Endothelial cell of umbilical vein (primary cell): ENCODE results near the gene MGAT4A. TPM values are rescaled to one million over a fixed set of nuclear protein-coding genes. Genes with fewer than 3 reads are reported as not detected.

Source experiments
- BruUV-seq: library from RNA; stranded (reverse); fragments of 400-500 nt; replicated peaks from 2 replicates; lab custom pipeline; 2021; lab: Mats Ljungman, UMichigan
- CTCF ChIA-PET: fragments of 300-600, 350-600 bp; sonication (Branson Sonifier 250); formaldehyde crosslinking; loops from one replicate; lab custom pipeline; 2021; ENCODE audit warnings: antibody characterized with exemption, inconsistent platforms; lab: Charles Lee
- POLR2A ChIA-PET: fragments of 300-600, 350-600 bp; sonication (Branson Sonifier 250); formaldehyde crosslinking; loops from one replicate; lab custom pipeline; 2021; ENCODE audit warnings: antibody characterized with exemption, inconsistent platforms; lab: Charles Lee
- DNase-seq: peaks from one replicate; pipeline ENCODE4 v3.0.0-alpha.2; 2011; ENCODE audit warnings: low read depth, low spot score
- FAIRE-seq: peaks from 2 replicates; lab custom pipeline; 2011; peaks lifted over from hg19 to GRCh38; lab: Jason Lieb, UNC
- H2AFZ ChIP-seq: 2 replicates; pipeline ENCODE4 v1.6.0; 2012; ENCODE audit warnings: low read depth, low read length, control low read depth, inconsistent platforms
- H3K27ac ChIP-seq: 2 replicates; pipeline ENCODE4 v1.5.1; 2011; ENCODE audit warnings: low read depth, mild to moderate bottlenecking, control low read depth, low read length, moderate library complexity; ENCODE audit not compliant: insufficient read depth
- H3K27me3 ChIP-seq, 2 experiments: 2 replicates each; pipeline versions ENCODE4 v1.6.0 to v1.6.1; 2011; ENCODE audit warnings: low read length in 2 of 2, mixed read lengths in 1 of 2; ENCODE audit not compliant: control insufficient read depth in 2 of 2, insufficient read depth in 2 of 2
- H3K36me3 ChIP-seq, 2 experiments: 2 replicates in 1 of 2; 3 replicates in 1 of 2; pipeline ENCODE4 v1.5.1; 2011; ENCODE audit warnings: low read length in 2 of 2, mild to moderate bottlenecking in 1 of 2, moderate library complexity in 1 of 2; ENCODE audit not compliant: control insufficient read depth in 2 of 2, insufficient read depth in 2 of 2; ENCODE audit errors: extremely low read depth in 1 of 2
- H3K4me1 ChIP-seq: 3 replicates; pipeline ENCODE4 v1.5.1; 2011; ENCODE audit warnings: mild to moderate bottlenecking, low read length; ENCODE audit not compliant: control insufficient read depth, insufficient read depth; ENCODE audit errors: extremely low read depth
- H3K4me2 ChIP-seq: 2 replicates; pipeline ENCODE4 v1.6.1; 2011; ENCODE audit warnings: low read length, control low read depth, mixed read lengths; ENCODE audit not compliant: insufficient read depth
- H3K4me3 ChIP-seq, 3 experiments: fragments of 200-600 bp in 1 of 3; sonication (generic), shearing (Covaris generic) in 1 of 3; replicated peaks in 1 of 3; 2 replicates each; pipeline ENCODE4 v1.5.1; 2011 to 2016; ENCODE audit warnings: control low read depth in 3 of 3, low read length in 3 of 3, mild to moderate bottlenecking in 2 of 3, inconsistent platforms in 1 of 3, low read depth in 1 of 3, moderate library complexity in 1 of 3; ENCODE audit not compliant: insufficient read depth in 1 of 3
- H3K79me2 ChIP-seq: 2 replicates; pipeline ENCODE4 v1.6.0; 2012; ENCODE audit warnings: low read length, inconsistent platforms; ENCODE audit not compliant: control insufficient read depth, insufficient read depth
- H3K9ac ChIP-seq: replicated peaks from 2 replicates; pipeline ENCODE3; 2011; ENCODE audit warnings: low read length, control low read depth; ENCODE audit not compliant: insufficient read depth; ENCODE audit errors: extremely low read depth
- H3K9me1 ChIP-seq: replicated peaks from 3 replicates; pipeline ENCODE4 v1.6.0; 2011; ENCODE audit warnings: mild to moderate bottlenecking, low read length; ENCODE audit not compliant: control insufficient read depth, insufficient read depth; ENCODE audit errors: extremely low read depth
- H3K9me3 ChIP-seq: replicated peaks from 2 replicates; pipeline ENCODE4 v1.5.1; 2012; ENCODE audit warnings: low read length, inconsistent platforms; ENCODE audit not compliant: control insufficient read depth, insufficient read depth
- H4K20me1 ChIP-seq: replicated peaks from 2 replicates; pipeline ENCODE3; 2011; ENCODE audit warnings: mild to moderate bottlenecking, low read length; ENCODE audit not compliant: control insufficient read depth, insufficient read depth; ENCODE audit errors: extremely low read depth
- EZH2 ChIP-seq: IDR thresholded peaks from 2 replicates; pipeline ENCODE4 v1.6.1; 2012; ENCODE audit warnings: borderline replicate concordance, low read depth, mild to moderate bottlenecking, moderate library complexity, low read length, inconsistent platforms; ENCODE audit not compliant: severe bottlenecking
- FOS ChIP-seq: IDR thresholded peaks from 2 replicates; pipeline ENCODE4 v1.6.1; 2011; ENCODE audit warnings: mild to moderate bottlenecking, low read length, moderate library complexity, borderline replicate concordance; ENCODE audit not compliant: insufficient read depth
- GATA2 ChIP-seq: IDR thresholded peaks from 2 replicates; pipeline ENCODE4 v1.7.0; 2011; ENCODE audit warnings: low read depth, mild to moderate bottlenecking, moderate library complexity, mixed read lengths, low read length; ENCODE audit not compliant: insufficient read length, insufficient read depth
- JUN ChIP-seq: IDR thresholded peaks from 2 replicates; pipeline ENCODE4 v1.6.1; 2011; ENCODE audit warnings: borderline replicate concordance, low read depth; ENCODE audit not compliant: insufficient read length, insufficient read depth
- MYC ChIP-seq: IDR thresholded peaks from one replicate; pipeline ENCODE4 v1.6.1; 2011; ENCODE audit warnings: mild to moderate bottlenecking, low read depth, low read length
- POLR2A ChIP-seq: IDR thresholded peaks from 2 replicates; pipeline ENCODE4 v1.6.1; 2012; ENCODE audit warnings: low read depth, mild to moderate bottlenecking, control low read depth, low read length
- POLR2AphosphoS5 ChIP-seq: IDR thresholded peaks from 2 replicates; pipeline ENCODE4 v1.6.1; 2012; ENCODE audit warnings: low read depth, mild to moderate bottlenecking, control low read depth, low read length, moderate library complexity; ENCODE audit not compliant: insufficient read depth
- dilution Hi-C: fragments of 300-500 bp; cut with MboI; formaldehyde crosslinking; loops from one replicate; pipeline ENCODE4 v1.15.0; 2019; ENCODE audit warnings: low sequenced_read_pairs; ENCODE audit not compliant: extremely low pct_ligation_motif_present
- intact Hi-C: fragments of 100-400 bp; cut with micrococcal nuclease; formaldehyde crosslinking; loops from one replicate; pipeline ENCODE4 v1.10.0; 2022
- polyA plus RNA-seq, 4 experiments: library from polyadenylated mRNA; depleted of rRNA in 3 of 4; stranded (reverse) in 3 of 4; unstranded in 1 of 4; fragments of >200 nt; gene quantifications; 2 replicates each; pipeline versions ENCODE4 v1.2.1 to v1.2.3, GENCODE V29; 2011 to 2012; ENCODE audit warnings: missing spikeins in 1 of 4
- total RNA-seq: library from RNA; stranded (reverse); gene quantifications from 2 replicates; pipeline ENCODE4 v1.2.3, GENCODE V29; 2021
- TF ChIP-seq, protein P1 (sequence below), 2 donors: IDR thresholded peaks; 1 replicate in 1 of 2; 2 replicates in 1 of 2; pipeline ENCODE4 v1.5.1; 2011; ENCODE audit warnings: low read length in 2 of 2, mild to moderate bottlenecking in 2 of 2, moderate library complexity in 2 of 2, control low read depth in 1 of 2, inconsistent platforms in 1 of 2, low read depth in 1 of 2; ENCODE audit not compliant: insufficient read depth in 1 of 2; ENCODE audit errors: extremely low read depth in 1 of 2
- TF ChIP-seq, protein P2 (sequence below): IDR thresholded peaks from 2 replicates; pipeline ENCODE4 v1.6.1; 2011; ENCODE audit not compliant: insufficient read depth, insufficient read length

Gene MGAT4A
- total and polyA plus RNA-seq, 2 donors (not counting 3 experiments of a cell fraction or from before 2014, with no cell fraction given): 9.2 to 42.2 TPM

DNA sequence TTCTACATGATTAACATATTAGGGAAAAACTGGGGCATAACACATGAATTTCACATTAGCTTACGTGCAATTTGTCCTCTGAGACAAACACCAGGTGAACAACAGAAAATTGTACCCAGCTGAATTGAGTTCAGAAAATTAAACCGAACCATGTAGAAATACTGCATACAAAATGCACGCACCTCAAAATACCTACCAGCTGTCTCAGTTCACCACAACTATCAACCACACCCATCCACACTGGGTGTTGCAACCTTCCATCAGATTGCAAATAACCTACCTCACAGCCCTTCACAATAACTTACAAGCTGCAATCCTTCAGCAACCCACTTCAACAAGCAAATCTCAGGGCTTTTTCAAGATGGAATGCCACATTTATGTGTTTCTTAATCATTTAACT, 66.6 kb downstream of the MGAT4A start:
- intact Hi-C loops (no loop called here), dilution Hi-C loops (no loop called here)
- no TSS peak for BruUV-seq
- TF ChIP-seq FOS (no peak), EZH2 (no peak), JUN (no peak), POLR2AphosphoS5 (no peak), POLR2A (no peak), MYC (no peak), GATA2 (no peak)
- TF ChIP-seq, protein P1, sequence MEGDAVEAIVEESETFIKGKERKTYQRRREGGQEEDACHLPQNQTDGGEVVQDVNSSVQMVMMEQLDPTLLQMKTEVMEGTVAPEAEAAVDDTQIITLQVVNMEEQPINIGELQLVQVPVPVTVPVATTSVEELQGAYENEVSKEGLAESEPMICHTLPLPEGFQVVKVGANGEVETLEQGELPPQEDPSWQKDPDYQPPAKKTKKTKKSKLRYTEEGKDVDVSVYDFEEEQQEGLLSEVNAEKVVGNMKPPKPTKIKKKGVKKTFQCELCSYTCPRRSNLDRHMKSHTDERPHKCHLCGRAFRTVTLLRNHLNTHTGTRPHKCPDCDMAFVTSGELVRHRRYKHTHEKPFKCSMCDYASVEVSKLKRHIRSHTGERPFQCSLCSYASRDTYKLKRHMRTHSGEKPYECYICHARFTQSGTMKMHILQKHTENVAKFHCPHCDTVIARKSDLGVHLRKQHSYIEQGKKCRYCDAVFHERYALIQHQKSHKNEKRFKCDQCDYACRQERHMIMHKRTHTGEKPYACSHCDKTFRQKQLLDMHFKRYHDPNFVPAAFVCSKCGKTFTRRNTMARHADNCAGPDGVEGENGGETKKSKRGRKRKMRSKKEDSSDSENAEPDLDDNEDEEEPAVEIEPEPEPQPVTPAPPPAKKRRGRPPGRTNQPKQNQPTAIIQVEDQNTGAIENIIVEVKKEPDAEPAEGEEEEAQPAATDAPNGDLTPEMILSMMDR (IDR thresholded peaks at IDR 0.05; ENCODE audit: extremely low read depth in 1 of 2, insufficient read depth in 1 of 2, low read depth in 1 of 2, low read length in 2 of 2): no peak
- TF ChIP-seq, protein P2, sequence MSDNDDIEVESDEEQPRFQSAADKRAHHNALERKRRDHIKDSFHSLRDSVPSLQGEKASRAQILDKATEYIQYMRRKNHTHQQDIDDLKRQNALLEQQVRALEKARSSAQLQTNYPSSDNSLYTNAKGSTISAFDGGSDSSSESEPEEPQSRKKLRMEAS: no peak
- Histone ChIP-seq H3K79me2 (peaks cover 15% of the 10 kb centered on the region), H3K9me1 (no peaks in the 10 kb centered on the region), H4K20me1 (no peaks in the 10 kb centered on the region), H3K9ac (no peak overlapping the region), H3K27me3 (no peaks in the 10 kb centered on the region), H3K4me3 (no peak overlapping the region), H3K27ac (no peak overlapping the region), H3K4me2 (no peak overlapping the region), H3K36me3 (peaks cover 2 to 3% of the 10 kb centered on the region in 2 experiments), H2AFZ (no peak overlapping the region), H3K4me1 (no peaks in the 10 kb centered on the region), H3K9me3 (no peaks in the 10 kb centered on the region)
- CTCF ChIA-PET: no interaction called here
- FAIRE-seq (no peak), DNase-seq (no peak)
- POLR2A ChIA-PET: no interaction called here
